CD14-positive monocyte (primary cell): ENCODE data around the gene MVB12B. TPM values are rescaled to one million over a fixed set of nuclear protein-coding genes. Genes with fewer than 3 reads are reported as not detected.
A peak's percentile ranks its signal among the peaks of the same experiment; 100 is the strongest.

ENCODE experiments used
- DNase-seq, 3 donors: peaks; one replicate each; pipeline ENCODE4 v3.0.0-alpha.2; 2011 to 2022
- H2AFZ ChIP-seq: 2 replicates; pipeline ENCODE4 v1.6.0; 2012; ENCODE audit warnings: mild to moderate bottlenecking, low read depth, low read length, inconsistent platforms; ENCODE audit not compliant: insufficient read depth, poor library complexity, severe bottlenecking
- H3K27ac ChIP-seq, 2 donors: 1 replicate in 1 of 2; 2 replicates in 1 of 2; pipeline ENCODE4 v1.5.1; 2012 to 2013; ENCODE audit warnings: low read length in 2 of 2, control low read depth in 1 of 2, inconsistent platforms in 1 of 2, low read depth in 1 of 2, mild to moderate bottlenecking in 1 of 2
- H3K27me3 ChIP-seq, 2 donors: one replicate each; pipeline versions ENCODE4 v1.6.0 to v1.6.1; 2011 to 2013; ENCODE audit warnings: low read length in 2 of 2; ENCODE audit not compliant: control insufficient read depth in 2 of 2, insufficient read depth in 2 of 2
- H3K36me3 ChIP-seq, 2 donors: replicated peaks in 1 of 2; 1 replicate in 1 of 2; 2 replicates in 1 of 2; pipeline versions ENCODE4 v1.5.1 to v1.6.1; 2012 to 2013; ENCODE audit warnings: low read length in 2 of 2, control low read depth in 1 of 2, inconsistent platforms in 1 of 2, mild to moderate bottlenecking in 1 of 2; ENCODE audit not compliant: insufficient read depth in 2 of 2, control insufficient read depth in 1 of 2
- H3K4me1 ChIP-seq, 2 donors: 1 replicate in 1 of 2; 2 replicates in 1 of 2; pipeline versions ENCODE4 v1.5.1 to v1.6.1; 2012 to 2013; ENCODE audit warnings: low read length in 2 of 2, control low read depth in 1 of 2, inconsistent platforms in 1 of 2, mild to moderate bottlenecking in 1 of 2, moderate library complexity in 1 of 2; ENCODE audit not compliant: insufficient read depth in 2 of 2, control insufficient read depth in 1 of 2
- H3K4me2 ChIP-seq: replicated peaks from 2 replicates; pipeline ENCODE3; 2012; ENCODE audit warnings: low read length, moderate library complexity, mild to moderate bottlenecking; ENCODE audit not compliant: poor library complexity, severe bottlenecking; ENCODE audit errors: extremely low read depth
- H3K4me3 ChIP-seq, 3 experiments: fragments of 200-600 bp in 1 of 3; sonication (generic) in 1 of 3; replicated peaks in 1 of 3; 1 replicate in 2 of 3; 2 replicates in 1 of 3; pipeline ENCODE4 v1.5.1; 2011 to 2013; ENCODE audit warnings: low read length in 3 of 3, mild to moderate bottlenecking in 3 of 3, control low read depth in 2 of 3, low read depth in 2 of 3, inconsistent platforms in 1 of 3, moderate library complexity in 1 of 3
- H3K79me2 ChIP-seq: 2 replicates; pipeline ENCODE4 v1.6.0; 2012; ENCODE audit warnings: mild to moderate bottlenecking, control low read depth, inconsistent platforms, low read length, moderate library complexity; ENCODE audit not compliant: insufficient read depth
- H3K9ac ChIP-seq: 2 replicates; pipeline ENCODE4 v1.6.0; 2017; ENCODE audit warnings: low read length, mild to moderate bottlenecking; ENCODE audit not compliant: insufficient read depth, poor library complexity, severe bottlenecking
- H3K9me3 ChIP-seq, 2 donors: replicated peaks in 1 of 2; 1 replicate in 1 of 2; 2 replicates in 1 of 2; pipeline versions ENCODE4 v1.5.1 to v1.6.1; 2012 to 2013; ENCODE audit warnings: low read length in 2 of 2, control low read depth in 1 of 2; ENCODE audit not compliant: control insufficient read depth in 1 of 2, insufficient read depth in 1 of 2
- H4K20me1 ChIP-seq: 2 replicates; pipeline ENCODE4 v1.6.0; 2012; ENCODE audit warnings: mild to moderate bottlenecking, low read length, control low read depth, moderate library complexity; ENCODE audit not compliant: insufficient read depth
- H3K27ac Mint-ChIP-seq, 7 donors: one replicate each; pipeline ENCODE4 v1.8.0; 2020; ENCODE audit warnings: mild to moderate bottlenecking in 7 of 7, mixed read lengths in 7 of 7, moderate library complexity in 6 of 7, inconsistent platforms in 2 of 7
- H3K27me3 Mint-ChIP-seq, 3 donors: one replicate each; pipeline ENCODE4 v1.8.0; 2021 to 2022; ENCODE audit warnings: low read depth in 3 of 3, mild to moderate bottlenecking in 3 of 3, mixed read lengths in 3 of 3, moderate library complexity in 3 of 3, inconsistent platforms in 1 of 3
- H3K36me3 Mint-ChIP-seq, 2 donors: one replicate each; pipeline ENCODE4 v1.8.0; 2020; ENCODE audit warnings: mixed read lengths in 2 of 2, inconsistent platforms in 1 of 2, mild to moderate bottlenecking in 1 of 2
- H3K4me1 Mint-ChIP-seq: one replicate; pipeline ENCODE4 v1.8.0; 2020; ENCODE audit warnings: mild to moderate bottlenecking, mixed read lengths
- H3K4me3 Mint-ChIP-seq, 2 donors: one replicate each; pipeline ENCODE4 v1.8.0; 2020; ENCODE audit warnings: mild to moderate bottlenecking in 2 of 2, mixed read lengths in 2 of 2, moderate library complexity in 1 of 2
- H3K9me3 Mint-ChIP-seq, 7 donors: one replicate each; pipeline ENCODE4 v1.8.0; 2020 to 2022; ENCODE audit warnings: mixed read lengths in 7 of 7, mild to moderate bottlenecking in 6 of 7, moderate library complexity in 6 of 7, inconsistent platforms in 2 of 7
- CTCF ChIP-seq: fragments of 200-600 bp; IDR thresholded peaks from one replicate; pipeline ENCODE4 v1.8.0; 2022; ENCODE audit warnings: antibody characterized with exemption, mild to moderate bottlenecking
- WGBS: methylation state at CpG from one replicate; pipeline ENCODE4 v1.1.5; 2013; ENCODE audit warnings: missing lambda C conversion rate; ENCODE audit not compliant: insufficient coverage; 5-methylcytosine and 5-hydroxymethylcytosine counted together
- intact Hi-C, 2 donors: fragments of 100-400 bp; cut with micrococcal nuclease; formaldehyde crosslinking; loops; one replicate each; pipeline versions ENCODE4 v1.15.0 to v1.15.1; 2023
- polyA plus RNA-seq, 3 donors: library from polyadenylated mRNA; depleted of rRNA in 1 of 3; unstranded in 2 of 3; stranded (reverse) in 1 of 3; fragments of 300-500 nt in 2 of 3; fragments of >200 nt in 1 of 3; fragmentation: Illumina TruSeq in 2 of 3; gene quantifications; 1 replicate in 2 of 3; 2 replicates in 1 of 3; pipeline ENCODE4 v1.2.3, GENCODE V29; 2012 to 2021

MVB12B gene
- polyA plus RNA-seq, 3 donors = 2.8 to 8.1 (median 3.5) TPM

GRCh38 chr9:126380447-126380846, 53.8 kb downstream of the MVB12B start:
- no peak overlapping the region for H3K4me2 ChIP-seq
- 98% methylated on average over 10 of the region's 10 CpGs for WGBS
- H2AFZ ChIP-seq = no peak overlapping the region
- peaks cover 24 to 37% of the 10 kb centered on the region in 2 donors for H3K36me3 Mint-ChIP-seq
- no peaks in the 10 kb centered on the region for H3K79me2 ChIP-seq
- H3K27ac ChIP-seq = no peak overlapping the region
- H4K20me1 ChIP-seq = no peaks in the 10 kb centered on the region
- H3K27ac Mint-ChIP-seq = no peak overlapping the region
- H3K4me1 Mint-ChIP-seq = peaks cover 41% of the 10 kb centered on the region
- H3K4me1 ChIP-seq = peaks cover 24 to 35% of the 10 kb centered on the region in 2 donors
- peaks cover 0 to 31% of the 10 kb centered on the region in 2 donors for H3K36me3 ChIP-seq
- no peak for TF ChIP-seq CTCF
- no peak for DNase-seq
- H3K9me3 ChIP-seq = no peaks in the 10 kb centered on the region
- H3K27me3 ChIP-seq = no peaks in the 10 kb centered on the region
- peaks cover 0 to 2% (median 2%) of the 10 kb centered on the region in 3 donors for H3K27me3 Mint-ChIP-seq
- no peak overlapping the region for H3K4me3 ChIP-seq
- H3K4me3 Mint-ChIP-seq = no peak overlapping the region
- intact Hi-C loops = no loop called here
- no peaks in the 10 kb centered on the region for H3K9me3 Mint-ChIP-seq
- H3K9ac ChIP-seq = no peak overlapping the region

DNA sequence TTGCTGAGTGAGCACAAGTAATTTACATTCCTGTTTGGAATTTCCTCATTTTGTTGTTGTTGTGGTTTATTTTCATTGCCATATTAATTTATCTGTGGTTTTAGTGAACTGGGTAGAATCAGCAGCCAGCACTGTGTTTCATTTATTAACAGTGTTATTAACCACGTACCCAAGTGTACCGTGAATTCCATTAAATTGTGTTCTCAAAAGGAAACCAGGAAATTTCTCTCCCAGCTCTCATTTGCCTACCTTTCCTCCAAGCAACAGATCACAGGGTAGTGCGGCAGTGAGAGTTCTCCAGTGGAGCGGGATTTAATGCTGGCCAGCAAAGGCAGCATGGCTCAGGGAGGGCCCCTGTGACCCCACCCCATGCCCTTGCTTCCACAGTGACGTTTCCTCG, 54.6 kb downstream of the MVB12B start:
- DNase-seq = no peak
- H3K4me1 Mint-ChIP-seq = peaks cover 34% of the 10 kb centered on the region
- intact Hi-C loops = no loop called here
- Histone ChIP-seq H3K79me2 (no peaks in the 10 kb centered on the region), H3K4me1 (peaks cover 17 to 27% of the 10 kb centered on the region in 2 donors), H3K36me3 (peaks cover 0 to 34% of the 10 kb centered on the region in 2 donors), H3K27ac (no peak overlapping the region), H3K27me3 (no peaks in the 10 kb centered on the region), H3K4me3 (no peak overlapping the region), H4K20me1 (no peaks in the 10 kb centered on the region), H3K9me3 (no peaks in the 10 kb centered on the region), H2AFZ (no peak overlapping the region), H3K4me2 (no peak overlapping the region), H3K9ac (no peak overlapping the region)
- no peaks in the 10 kb centered on the region for H3K9me3 Mint-ChIP-seq
- TF ChIP-seq CTCF = no peak
- H3K36me3 Mint-ChIP-seq = peaks cover 25 to 39% of the 10 kb centered on the region in 2 donors
- WGBS = 100% methylated on average over 1 of the region's 6 CpGs
- H3K27ac Mint-ChIP-seq = peak overlapping the region in 1 of 7 donors; percentile 46
- no peak overlapping the region for H3K4me3 Mint-ChIP-seq
- peaks cover 0 to 2% (median 2%) of the 10 kb centered on the region in 3 donors for H3K27me3 Mint-ChIP-seq
